ENCODE results near the gene ERCC2. TPM values are rescaled to one million over a fixed set of nuclear protein-coding genes. Genes with fewer than 3 reads are reported as not detected.

ERCC2 gene
- total and polyA plus RNA-seq, 7 experiments from 2014 or later: 4.4 to 25.1 (median 14.9) TPM

GRCh38 chr19:45361608-45362007 lies 8.8 kb downstream of the ERCC2 start:
- Mint-ChIP-seq H3K36me3 (peaks cover 0 to 34% (median 5%) of the 10 kb centered on the region in 5 donors), H3K27me3 (no peaks in the 10 kb centered on the region), H3K4me1 (no peaks in the 10 kb centered on the region), H3K9me3 (no peaks in the 10 kb centered on the region), H3K4me3 (no peak overlapping the region), H3K27ac (no peak overlapping the region)
- intact Hi-C loops (cut with micrococcal nuclease): no loop called here
- no peaks in the 10 kb centered on the region for H3K4me1 ChIP-seq (ENCODE audit: control insufficient read depth in 2 of 2, insufficient read depth in 2 of 2, low read length in 2 of 2)
- peaks cover 0 to 64% (median 0%) of the 10 kb centered on the region in 3 experiments for H3K36me3 ChIP-seq (ENCODE audit: control insufficient read depth in 2 of 3, insufficient read depth in 3 of 3, low read length in 3 of 3)
- no peak for DNase-seq
- no peak for ATAC-seq
- ChIA-PET CTCF (no interaction called here), POLR2A (no interaction called here)
- no peak overlapping the region for H3K27ac ChIP-seq (ENCODE audit: low read depth, low read length)
- H3K9me3 ChIP-seq (ENCODE audit: control insufficient read depth in 2 of 3, low read length in 3 of 3): no peaks in the 10 kb centered on the region
- no peak overlapping the region for H3K4me3 ChIP-seq (ENCODE audit: low read length)
- H3K27me3 ChIP-seq (ENCODE audit: control insufficient read depth in 2 of 2, insufficient read depth in 2 of 2, low read length in 2 of 2): no peaks in the 10 kb centered on the region

- no peak overlapping the region for H3K4me3 Mint-ChIP-seq
- no peak overlapping the region for H3K27ac ChIP-seq (ENCODE audit: low read depth, low read length)
- peaks cover 0 to 3% (median 0%) of the 10 kb centered on the region in 11 donors for H3K9me3 Mint-ChIP-seq
- ChIA-PET CTCF (no interaction called here), POLR2A (interaction anchor here (0.6 kb wide), 1 partner anchor 564 kb away, joined by 3 read pairs; no protein-coding TSS in a partner anchor)
- no peaks in the 10 kb centered on the region for H3K4me1 Mint-ChIP-seq
- H3K9me3 ChIP-seq (ENCODE audit: control insufficient read depth in 2 of 3, low read length in 3 of 3): no peaks in the 10 kb centered on the region
- no peak overlapping the region for H3K4me3 ChIP-seq (ENCODE audit: low read length)
- H3K36me3 Mint-ChIP-seq: peaks cover 0 to 49% (median 12%) of the 10 kb centered on the region in 5 donors
- ATAC-seq (no peak), DNase-seq (no peak)
- intact Hi-C loops (cut with micrococcal nuclease): no loop called here
- no peaks in the 10 kb centered on the region for H3K27me3 Mint-ChIP-seq
- no peak overlapping the region for H3K27ac Mint-ChIP-seq
- H3K4me1 ChIP-seq (ENCODE audit: control insufficient read depth in 2 of 2, insufficient read depth in 2 of 2, low read length in 2 of 2): no peaks in the 10 kb centered on the region
- peaks cover 0 to 77% (median 0%) of the 10 kb centered on the region in 3 experiments for H3K36me3 ChIP-seq (ENCODE audit: control insufficient read depth in 2 of 3, insufficient read depth in 3 of 3, low read length in 3 of 3)
- H3K27me3 ChIP-seq (ENCODE audit: control insufficient read depth in 2 of 2, insufficient read depth in 2 of 2, low read length in 2 of 2): no peaks in the 10 kb centered on the region
Measured at GRCh38 chr19:45358213-45358792, 12.1 kb downstream of the ERCC2 start.

- Histone ChIP-seq H3K4me1 (ENCODE audit: control insufficient read depth in 2 of 2, insufficient read depth in 2 of 2, low read length in 2 of 2) (no peaks in the 10 kb centered on the region), H3K27ac (ENCODE audit: low read depth, low read length) (no peak overlapping the region), H3K27me3 (ENCODE audit: control insufficient read depth in 2 of 2, insufficient read depth in 2 of 2, low read length in 2 of 2) (no peaks in the 10 kb centered on the region), H3K4me3 (ENCODE audit: low read length) (no peak overlapping the region), H3K9me3 (ENCODE audit: control insufficient read depth in 2 of 3, low read length in 3 of 3) (no peaks in the 10 kb centered on the region), H3K36me3 (ENCODE audit: control insufficient read depth in 2 of 3, insufficient read depth in 3 of 3, low read length in 3 of 3) (peaks cover 0 to 77% (median 0%) of the 10 kb centered on the region in 3 experiments)
- ATAC-seq (no peak), DNase-seq (no peak)
- Mint-ChIP-seq H3K27me3 (no peaks in the 10 kb centered on the region), H3K4me3 (no peak overlapping the region), H3K4me1 (no peaks in the 10 kb centered on the region), H3K27ac (no peak overlapping the region), H3K9me3 (peaks cover 0 to 3% (median 0%) of the 10 kb centered on the region in 11 donors), H3K36me3 (peaks cover 0 to 51% (median 12%) of the 10 kb centered on the region in 5 donors)
- ChIA-PET CTCF (no interaction called here), POLR2A (no interaction called here)
- intact Hi-C loops (cut with micrococcal nuclease): no loop called here
Measured at GRCh38 chr19:45357445-45357783, 13.0 kb downstream of the ERCC2 start.

- ATAC-seq: no peak
Measured at GRCh38 chr19:45356760-45357444, 13.5 kb downstream of the ERCC2 start.

GRCh38 chr19:45355910-45356309 lies 14.5 kb downstream of the ERCC2 start:
- no peaks in the 10 kb centered on the region for H3K4me1 Mint-ChIP-seq
- peak overlapping the region in 1 of 9 donors; percentile 43 for H3K27ac Mint-ChIP-seq
- no peak overlapping the region for H3K4me3 Mint-ChIP-seq
- Histone ChIP-seq H3K27ac (ENCODE audit: low read depth, low read length) (no peak overlapping the region), H3K4me1 (ENCODE audit: control insufficient read depth in 2 of 2, insufficient read depth in 2 of 2, low read length in 2 of 2) (no peaks in the 10 kb centered on the region), H3K36me3 (ENCODE audit: control insufficient read depth in 2 of 3, insufficient read depth in 3 of 3, low read length in 3 of 3) (peaks cover 0 to 77% (median 0%) of the 10 kb centered on the region in 3 experiments), H3K9me3 (ENCODE audit: control insufficient read depth in 2 of 3, low read length in 3 of 3) (no peaks in the 10 kb centered on the region), H3K27me3 (ENCODE audit: control insufficient read depth in 2 of 2, insufficient read depth in 2 of 2, low read length in 2 of 2) (no peaks in the 10 kb centered on the region), H3K4me3 (ENCODE audit: low read length) (no peak overlapping the region)
- no peak for ATAC-seq
- H3K9me3 Mint-ChIP-seq: peaks cover 0 to 3% (median 0%) of the 10 kb centered on the region in 11 donors
- no peaks in the 10 kb centered on the region for H3K27me3 Mint-ChIP-seq
- CTCF ChIA-PET: no interaction called here
- POLR2A ChIA-PET: interaction anchor here (0.5 kb wide), 1 partner anchor 11 kb away, joined by 3 read pairs; no protein-coding TSS in a partner anchor
- intact Hi-C loops (cut with micrococcal nuclease): no loop called here
- no peak for DNase-seq
- H3K36me3 Mint-ChIP-seq: peaks cover 0 to 38% (median 12%) of the 10 kb centered on the region in 5 donors

More at GRCh38 chr19:45356760-45357444, 13.5 kb downstream of the ERCC2 start:
- Histone ChIP-seq H3K36me3 (ENCODE audit: control insufficient read depth in 2 of 3, insufficient read depth in 3 of 3, low read length in 3 of 3) (peaks cover 0 to 77% (median 0%) of the 10 kb centered on the region in 3 experiments), H3K27me3 (ENCODE audit: control insufficient read depth in 2 of 2, insufficient read depth in 2 of 2, low read length in 2 of 2) (no peaks in the 10 kb centered on the region), H3K27ac (ENCODE audit: low read depth, low read length) (no peak overlapping the region), H3K4me1 (ENCODE audit: control insufficient read depth in 2 of 2, insufficient read depth in 2 of 2, low read length in 2 of 2) (no peaks in the 10 kb centered on the region), H3K4me3 (ENCODE audit: low read length) (no peak overlapping the region), H3K9me3 (ENCODE audit: control insufficient read depth in 2 of 3, low read length in 3 of 3) (no peaks in the 10 kb centered on the region)
- no peaks in the 10 kb centered on the region for H3K4me1 Mint-ChIP-seq
- intact Hi-C loops (cut with micrococcal nuclease): no loop called here
- CTCF ChIA-PET: no interaction called here
- H3K9me3 Mint-ChIP-seq: peaks cover 0 to 3% (median 0%) of the 10 kb centered on the region in 11 donors
- no peak for DNase-seq
- no peak overlapping the region for H3K27ac Mint-ChIP-seq
- peaks cover 0 to 48% (median 12%) of the 10 kb centered on the region in 5 donors for H3K36me3 Mint-ChIP-seq
- H3K4me3 Mint-ChIP-seq: no peak overlapping the region
- POLR2A ChIA-PET: no interaction called here
- H3K27me3 Mint-ChIP-seq: no peaks in the 10 kb centered on the region

GRCh38 chr19:45355402-45355801 lies 15.0 kb downstream of the ERCC2 start:
- no peak overlapping the region for H3K27ac Mint-ChIP-seq
- no peak overlapping the region for H3K4me3 Mint-ChIP-seq
- H3K27ac ChIP-seq (ENCODE audit: low read depth, low read length): no peak overlapping the region
- H3K4me1 ChIP-seq (ENCODE audit: control insufficient read depth in 2 of 2, insufficient read depth in 2 of 2, low read length in 2 of 2): no peaks in the 10 kb centered on the region
- H3K4me1 Mint-ChIP-seq: no peaks in the 10 kb centered on the region
- no peaks in the 10 kb centered on the region for H3K27me3 ChIP-seq (ENCODE audit: control insufficient read depth in 2 of 2, insufficient read depth in 2 of 2, low read length in 2 of 2)
- no peak overlapping the region for H3K4me3 ChIP-seq (ENCODE audit: low read length)
- DNase-seq (no peak), ATAC-seq (no peak)
- intact Hi-C loops (cut with micrococcal nuclease): no loop called here
- POLR2A ChIA-PET: no interaction called here
- H3K36me3 Mint-ChIP-seq: peaks cover 0 to 38% (median 12%) of the 10 kb centered on the region in 5 donors
- H3K36me3 ChIP-seq (ENCODE audit: control insufficient read depth in 2 of 3, insufficient read depth in 3 of 3, low read length in 3 of 3): peaks cover 0 to 82% (median 0%) of the 10 kb centered on the region in 3 experiments
- CTCF ChIA-PET: no interaction called here
- peaks cover 0 to 3% (median 0%) of the 10 kb centered on the region in 11 donors for H3K9me3 Mint-ChIP-seq
- no peaks in the 10 kb centered on the region for H3K27me3 Mint-ChIP-seq
- no peaks in the 10 kb centered on the region for H3K9me3 ChIP-seq (ENCODE audit: control insufficient read depth in 2 of 3, low read length in 3 of 3)

Data from naive thymus-derived CD4-positive, alpha-beta T cell (primary cell).